Measurements from ENCODE around the gene CREG2.

GRCh38 chr2:101415220-101415619, 27.9 kb upstream of the CREG2 start:
- no peak for TF ChIP-seq CTCF (IDR thresholded peaks at IDR 0.05)
- TF ChIP-seq POLR2A (IDR thresholded peaks at IDR 0.05), result no peak
